BJ (cell line): Measurements from ENCODE around the gene TGFBRAP1. TPM values are rescaled to one million over a fixed set of nuclear protein-coding genes. Genes with fewer than 3 reads are reported as not detected.
A peak's percentile ranks its signal among the peaks of the same experiment; 100 is the strongest.

Experiments used
- CTCF ChIA-PET: fragments of 350-600 bp; formaldehyde crosslinking; extraction: SDS; loops from one replicate; lab custom pipeline; 2021; ENCODE audit warnings: antibody characterized with exemption, inconsistent platforms; lab: Yijun Ruan, JAX
- POLR2A ChIA-PET: fragments of 300-600 bp; sonication (Branson Sonifier 250); formaldehyde crosslinking; extraction: SDS; loops from one replicate; lab custom pipeline; 2021; ENCODE audit warnings: antibody characterized with exemption; lab: Charles Lee
- DNase-seq: peaks from one replicate; pipeline ENCODE4 v3.0.0-alpha.2; 2011; ENCODE audit warnings: low read depth
- H3K27me3 ChIP-seq: 2 replicates; pipeline ENCODE4 v1.6.0; 2011; ENCODE audit warnings: low read length; ENCODE audit not compliant: control insufficient read depth, insufficient read depth
- H3K36me3 ChIP-seq: 2 replicates; pipeline ENCODE4 v1.5.1; 2011; ENCODE audit warnings: low read length; ENCODE audit not compliant: control insufficient read depth, insufficient read depth
- H3K4me3 ChIP-seq: 2 replicates; pipeline ENCODE4 v1.5.1; 2011; ENCODE audit warnings: low read depth, mild to moderate bottlenecking, control low read depth, low read length
- polyA plus RNA-seq: library from polyadenylated mRNA; depleted of rRNA; stranded (reverse); fragments of >200 nt; gene quantifications from 2 replicates; pipeline ENCODE4 v1.2.3, GENCODE V29; 2011
- TF ChIP-seq, protein P1 (sequence below): IDR thresholded peaks from 2 replicates; pipeline ENCODE4 v1.5.1; 2011; ENCODE audit warnings: low read depth, mild to moderate bottlenecking, control low read depth, inconsistent platforms, low read length, moderate library complexity; ENCODE audit not compliant: insufficient read depth

Gene TGFBRAP1
- polyA plus RNA-seq, 1 experiment = 8.3 TPM

- POLR2A ChIA-PET = no interaction called here
- peak; percentile 56 for DNase-seq
- peaks cover 49% of the 10 kb centered on the region for H3K36me3 ChIP-seq
- H3K4me3 ChIP-seq = no peak overlapping the region
- TF ChIP-seq, protein P1, sequence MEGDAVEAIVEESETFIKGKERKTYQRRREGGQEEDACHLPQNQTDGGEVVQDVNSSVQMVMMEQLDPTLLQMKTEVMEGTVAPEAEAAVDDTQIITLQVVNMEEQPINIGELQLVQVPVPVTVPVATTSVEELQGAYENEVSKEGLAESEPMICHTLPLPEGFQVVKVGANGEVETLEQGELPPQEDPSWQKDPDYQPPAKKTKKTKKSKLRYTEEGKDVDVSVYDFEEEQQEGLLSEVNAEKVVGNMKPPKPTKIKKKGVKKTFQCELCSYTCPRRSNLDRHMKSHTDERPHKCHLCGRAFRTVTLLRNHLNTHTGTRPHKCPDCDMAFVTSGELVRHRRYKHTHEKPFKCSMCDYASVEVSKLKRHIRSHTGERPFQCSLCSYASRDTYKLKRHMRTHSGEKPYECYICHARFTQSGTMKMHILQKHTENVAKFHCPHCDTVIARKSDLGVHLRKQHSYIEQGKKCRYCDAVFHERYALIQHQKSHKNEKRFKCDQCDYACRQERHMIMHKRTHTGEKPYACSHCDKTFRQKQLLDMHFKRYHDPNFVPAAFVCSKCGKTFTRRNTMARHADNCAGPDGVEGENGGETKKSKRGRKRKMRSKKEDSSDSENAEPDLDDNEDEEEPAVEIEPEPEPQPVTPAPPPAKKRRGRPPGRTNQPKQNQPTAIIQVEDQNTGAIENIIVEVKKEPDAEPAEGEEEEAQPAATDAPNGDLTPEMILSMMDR = no peak
- CTCF ChIA-PET = interaction anchor here (1.4 to 5.0 kb wide), 3 partner anchors 19 to 158 kb away, joined by 3 to 24 read pairs (median 4); no protein-coding TSS in a partner anchor
- no peaks in the 10 kb centered on the region for H3K27me3 ChIP-seq
Measured at GRCh38 chr2:105364436-105365139, 35.1 kb upstream of the TGFBRAP1 start.

DNA sequence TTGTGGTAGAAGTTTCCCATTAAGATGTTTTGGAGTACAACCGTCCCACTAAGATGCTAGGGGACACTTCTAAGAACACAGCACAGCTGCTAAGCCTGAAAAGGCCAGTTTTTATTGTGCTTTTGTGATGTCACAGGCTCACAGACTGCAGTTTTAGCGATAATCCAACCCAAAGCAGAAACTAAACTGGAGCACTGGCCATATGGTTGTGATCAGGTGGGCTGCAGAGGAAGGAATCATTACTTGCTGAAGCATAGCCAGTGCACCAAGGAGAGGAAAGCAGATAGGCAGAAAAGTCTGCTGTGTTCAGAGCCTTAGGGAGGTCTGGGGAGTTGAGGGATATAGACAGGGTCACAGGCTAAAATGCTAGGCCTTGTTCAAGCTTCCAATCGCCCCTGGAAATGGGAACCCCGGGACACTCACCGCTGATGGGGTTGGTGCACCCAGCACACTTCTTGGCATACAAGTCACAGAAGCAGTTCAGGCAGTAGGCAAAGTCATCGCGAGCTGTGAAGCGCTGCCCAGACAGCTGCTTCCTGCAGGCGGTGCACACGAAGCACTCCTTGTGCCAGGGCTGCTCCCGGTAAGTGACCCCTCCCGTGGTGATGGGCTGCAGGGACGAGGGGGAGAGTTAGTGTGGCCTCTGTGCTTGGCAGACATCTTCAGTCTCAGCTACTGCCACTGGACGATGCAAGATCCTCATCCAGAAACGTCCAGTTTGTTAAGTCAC is 33.5 kb upstream of the TGFBRAP1 start:
- DNase-seq = no peak
- no peak overlapping the region for H3K4me3 ChIP-seq
- TF ChIP-seq, protein P1 = no peak
- peaks cover 45% of the 10 kb centered on the region for H3K36me3 ChIP-seq
- POLR2A ChIA-PET = no interaction called here
- H3K27me3 ChIP-seq = no peaks in the 10 kb centered on the region
- CTCF ChIA-PET = interaction anchor here (1.5 to 5.0 kb wide), 2 partner anchors 29 to 159 kb away, joined by 3 to 24 read pairs; no protein-coding TSS in a partner anchor

DNA sequence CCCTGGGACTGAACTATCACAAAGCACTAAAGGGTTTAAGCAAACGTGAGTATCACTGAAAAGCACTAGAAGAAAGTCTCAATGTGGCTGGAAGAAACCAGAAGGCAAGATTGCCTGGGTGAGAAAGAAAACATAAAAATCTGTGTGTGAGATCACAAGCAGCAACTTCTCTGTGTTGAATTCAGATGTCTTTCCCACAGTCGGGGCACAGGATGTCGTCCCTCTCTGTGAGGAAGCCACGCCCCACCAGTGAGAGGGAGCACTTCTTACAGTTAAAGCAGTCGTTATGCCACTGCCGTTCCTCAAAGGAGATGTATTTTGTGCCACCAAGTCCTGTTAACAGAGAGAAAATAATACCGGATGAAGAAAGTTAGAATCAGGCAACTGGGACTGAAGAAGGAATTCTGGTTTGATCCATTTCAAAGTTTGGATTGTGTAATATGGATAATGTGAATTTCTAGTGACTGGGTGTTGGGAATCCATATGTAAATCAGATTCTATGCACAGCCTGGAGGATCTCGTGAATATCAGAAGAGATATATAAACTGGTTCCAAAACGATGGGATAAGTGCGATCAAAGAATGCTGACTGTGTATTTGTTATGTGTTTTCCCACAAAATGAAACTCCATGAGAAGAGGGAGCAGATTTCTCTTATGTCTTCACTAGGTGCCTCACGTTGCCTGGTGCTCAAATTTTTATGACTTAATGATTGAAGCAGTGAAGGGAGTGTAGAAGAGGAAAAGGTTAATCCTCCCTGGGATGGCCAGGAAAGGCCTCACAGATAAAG is 31.8 kb upstream of the TGFBRAP1 start:
- TF ChIP-seq, protein P1 = no peak
- DNase-seq = no peak
- H3K4me3 ChIP-seq = no peak overlapping the region
- POLR2A ChIA-PET = no interaction called here
- H3K27me3 ChIP-seq = no peaks in the 10 kb centered on the region
- peaks cover 38% of the 10 kb centered on the region for H3K36me3 ChIP-seq
- CTCF ChIA-PET = interaction anchor here (5.0 kb wide), 1 partner anchor 161 kb away, joined by 24 read pairs; no protein-coding TSS in a partner anchor

DNA sequence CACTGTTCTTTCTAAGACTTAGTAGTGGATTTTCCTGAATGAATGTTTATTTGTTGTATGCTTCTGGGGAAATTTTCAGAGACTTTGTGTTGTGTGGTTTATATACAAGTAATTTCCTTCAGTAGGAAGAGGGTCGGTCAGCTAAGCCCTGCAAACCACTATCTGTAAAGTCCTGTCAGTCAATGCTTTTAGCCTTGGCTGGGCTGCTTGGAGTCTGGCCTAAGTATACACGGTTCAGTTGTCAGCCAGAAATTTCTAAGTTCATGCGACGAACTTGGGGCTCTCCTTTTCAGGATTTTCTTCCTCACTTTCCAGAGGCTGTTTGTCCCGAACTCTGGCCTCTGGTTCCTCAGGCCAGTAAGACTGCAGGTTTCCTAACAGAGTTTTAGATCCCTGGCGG is 29.1 kb upstream of the TGFBRAP1 start:
- TF ChIP-seq, protein P1 = no peak
- H3K4me3 ChIP-seq = no peak overlapping the region
- ChIA-PET POLR2A (no interaction called here), CTCF (interaction anchor here (1.1 to 1.7 kb wide), 3 partner anchors 11 to 163 kb away, joined by 4 read pairs; no protein-coding TSS in a partner anchor)
- peaks cover 24% of the 10 kb centered on the region for H3K36me3 ChIP-seq
- no peak for DNase-seq
- no peaks in the 10 kb centered on the region for H3K27me3 ChIP-seq
